ENCODE data around the gene TCF7L1.

GRCh38 chr2:85326406-85327159 is 193.4 kb downstream of the TCF7L1 start:
- TF ChIP-seq ZNF124 (CRISPR knock-in tag; IDR thresholded peaks at IDR 0.05) (no peak), TCF7L2 (IDR thresholded peaks at IDR 0.05; ENCODE audit: low read depth, low read length) (no peak), NFIC (IDR thresholded peaks at IDR 0.05; ENCODE audit: low read length) (no peak)
- TF ChIP-seq, protein P1, sequence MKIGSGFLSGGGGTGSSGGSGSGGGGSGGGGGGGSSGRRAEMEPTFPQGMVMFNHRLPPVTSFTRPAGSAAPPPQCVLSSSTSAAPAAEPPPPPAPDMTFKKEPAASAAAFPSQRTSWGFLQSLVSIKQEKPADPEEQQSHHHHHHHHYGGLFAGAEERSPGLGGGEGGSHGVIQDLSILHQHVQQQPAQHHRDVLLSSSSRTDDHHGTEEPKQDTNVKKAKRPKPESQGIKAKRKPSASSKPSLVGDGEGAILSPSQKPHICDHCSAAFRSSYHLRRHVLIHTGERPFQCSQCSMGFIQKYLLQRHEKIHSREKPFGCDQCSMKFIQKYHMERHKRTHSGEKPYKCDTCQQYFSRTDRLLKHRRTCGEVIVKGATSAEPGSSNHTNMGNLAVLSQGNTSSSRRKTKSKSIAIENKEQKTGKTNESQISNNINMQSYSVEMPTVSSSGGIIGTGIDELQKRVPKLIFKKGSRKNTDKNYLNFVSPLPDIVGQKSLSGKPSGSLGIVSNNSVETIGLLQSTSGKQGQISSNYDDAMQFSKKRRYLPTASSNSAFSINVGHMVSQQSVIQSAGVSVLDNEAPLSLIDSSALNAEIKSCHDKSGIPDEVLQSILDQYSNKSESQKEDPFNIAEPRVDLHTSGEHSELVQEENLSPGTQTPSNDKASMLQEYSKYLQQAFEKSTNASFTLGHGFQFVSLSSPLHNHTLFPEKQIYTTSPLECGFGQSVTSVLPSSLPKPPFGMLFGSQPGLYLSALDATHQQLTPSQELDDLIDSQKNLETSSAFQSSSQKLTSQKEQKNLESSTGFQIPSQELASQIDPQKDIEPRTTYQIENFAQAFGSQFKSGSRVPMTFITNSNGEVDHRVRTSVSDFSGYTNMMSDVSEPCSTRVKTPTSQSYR (CRISPR knock-in tag; IDR thresholded peaks at IDR 0.05; ENCODE audit: borderline replicate concordance) = no peak

All from HepG2 (cell line).